ENCODE measurements around the gene SYTL3. TPM values are rescaled to one million over a fixed set of nuclear protein-coding genes. Genes with fewer than 3 reads are reported as not detected.

Gene SYTL3
- total RNA-seq, 2 donors from 2014 or later: 1.3 to 1.8 TPM

DNA sequence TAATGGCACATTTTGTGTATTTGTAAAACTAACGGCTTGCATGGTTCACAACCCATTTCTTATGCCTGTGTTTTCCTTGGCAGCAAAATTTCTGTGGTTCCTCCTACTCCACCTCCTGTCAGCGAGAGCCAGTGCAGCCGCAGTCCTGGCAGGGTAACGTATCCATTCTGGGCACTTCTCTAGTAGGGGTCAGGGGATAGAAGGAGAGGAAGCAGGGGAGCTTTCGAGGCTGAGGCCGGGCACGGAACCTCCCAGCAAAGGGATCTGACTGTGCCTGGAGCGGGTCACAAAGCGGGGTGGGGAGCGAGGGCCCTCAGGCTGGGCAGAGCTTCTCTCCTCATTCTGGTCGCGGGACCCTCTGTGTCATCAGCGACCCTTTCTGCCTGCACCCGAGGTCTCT lies 58.4 kb downstream of the SYTL3 start:
- intact Hi-C loops (cut with DNase I): no loop called here
- H3K4me1 ChIP-seq: peaks cover 46% of the 10 kb centered on the region
- H3K4me3 ChIP-seq: no peak overlapping the region
- H3K27ac ChIP-seq: no peak overlapping the region
- H3K9me3 ChIP-seq: no peaks in the 10 kb centered on the region
- ATAC-seq (no peak), DNase-seq (no peak)
- WGBS, 2 donors: 73 to 76% methylated on average over 14 of the region's 14 CpGs
- TF ChIP-seq POLR2A (IDR thresholded peaks at IDR 0.05): no peak
- TF ChIP-seq, protein P1, sequence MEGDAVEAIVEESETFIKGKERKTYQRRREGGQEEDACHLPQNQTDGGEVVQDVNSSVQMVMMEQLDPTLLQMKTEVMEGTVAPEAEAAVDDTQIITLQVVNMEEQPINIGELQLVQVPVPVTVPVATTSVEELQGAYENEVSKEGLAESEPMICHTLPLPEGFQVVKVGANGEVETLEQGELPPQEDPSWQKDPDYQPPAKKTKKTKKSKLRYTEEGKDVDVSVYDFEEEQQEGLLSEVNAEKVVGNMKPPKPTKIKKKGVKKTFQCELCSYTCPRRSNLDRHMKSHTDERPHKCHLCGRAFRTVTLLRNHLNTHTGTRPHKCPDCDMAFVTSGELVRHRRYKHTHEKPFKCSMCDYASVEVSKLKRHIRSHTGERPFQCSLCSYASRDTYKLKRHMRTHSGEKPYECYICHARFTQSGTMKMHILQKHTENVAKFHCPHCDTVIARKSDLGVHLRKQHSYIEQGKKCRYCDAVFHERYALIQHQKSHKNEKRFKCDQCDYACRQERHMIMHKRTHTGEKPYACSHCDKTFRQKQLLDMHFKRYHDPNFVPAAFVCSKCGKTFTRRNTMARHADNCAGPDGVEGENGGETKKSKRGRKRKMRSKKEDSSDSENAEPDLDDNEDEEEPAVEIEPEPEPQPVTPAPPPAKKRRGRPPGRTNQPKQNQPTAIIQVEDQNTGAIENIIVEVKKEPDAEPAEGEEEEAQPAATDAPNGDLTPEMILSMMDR (IDR thresholded peaks at IDR 0.05): no peak
- no peaks in the 10 kb centered on the region for H3K27me3 ChIP-seq
- no peaks in the 10 kb centered on the region for H3K36me3 ChIP-seq (replicated peaks in 1 of 2; ENCODE audit: insufficient read depth in 1 of 2, low read depth in 2 of 2)

DNA sequence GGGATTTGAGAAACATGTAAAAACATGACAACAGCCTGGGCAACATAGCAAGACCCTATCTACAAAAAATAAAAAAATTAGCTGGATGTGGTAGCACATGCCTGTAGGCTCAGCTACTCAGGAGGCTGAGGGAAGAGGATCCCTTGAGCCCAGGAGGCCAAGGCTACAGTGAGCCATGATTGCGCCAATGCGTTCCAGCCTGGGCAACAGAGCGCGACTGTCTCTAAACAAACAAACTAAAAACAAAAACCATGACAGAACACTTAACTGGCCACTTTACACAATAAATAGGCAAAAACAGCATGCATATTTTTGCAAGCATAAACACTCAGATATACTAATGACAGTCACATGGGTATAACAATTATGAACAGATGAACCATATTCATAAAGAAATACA lies 60.0 kb downstream of the SYTL3 start:
- H3K36me3 ChIP-seq (replicated peaks in 1 of 2; ENCODE audit: insufficient read depth in 1 of 2, low read depth in 2 of 2): no peaks in the 10 kb centered on the region
- H3K27ac ChIP-seq: no peak overlapping the region
- intact Hi-C loops (cut with DNase I): no loop called here

DNA sequence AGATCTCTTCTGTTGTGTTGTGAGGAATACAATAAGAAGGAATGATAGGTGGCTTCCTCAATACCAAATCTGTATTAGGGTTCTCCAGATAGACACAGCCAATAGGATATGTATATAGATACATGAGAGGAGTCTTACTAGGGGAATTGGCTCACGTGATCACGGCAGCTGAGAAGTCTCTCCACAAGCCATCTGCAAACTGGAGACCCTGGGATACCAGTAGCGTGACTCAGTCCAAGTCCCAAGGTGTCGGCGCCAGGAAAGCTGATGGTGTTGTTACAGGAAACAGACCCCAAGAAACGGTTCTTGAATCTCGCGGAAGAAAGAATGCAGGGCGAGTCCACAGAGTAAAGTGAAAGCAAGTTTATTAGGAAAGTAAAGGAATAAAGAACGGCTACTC lies 61.4 kb downstream of the SYTL3 start:
- Histone ChIP-seq H3K4me3 (no peak overlapping the region), H3K9me3 (no peaks in the 10 kb centered on the region), H3K27ac (no peak overlapping the region), H3K27me3 (no peaks in the 10 kb centered on the region), H3K36me3 (replicated peaks in 1 of 2; ENCODE audit: insufficient read depth in 1 of 2, low read depth in 2 of 2) (no peaks in the 10 kb centered on the region), H3K4me1 (peaks cover 23% of the 10 kb centered on the region)
- ATAC-seq: no peak
- intact Hi-C loops (cut with DNase I): no loop called here
- WGBS, 2 donors: 82 to 87% methylated on average over 10 of the region's 10 CpGs
- DNase-seq: no peak
- TF ChIP-seq, protein P1 (IDR thresholded peaks at IDR 0.05): no peak

More for the DNA sequence above, 60.0 kb downstream of the SYTL3 start:
- Histone ChIP-seq H3K9me3 (no peaks in the 10 kb centered on the region), H3K27me3 (no peaks in the 10 kb centered on the region), H3K4me3 (no peak overlapping the region), H3K4me1 (peaks cover 36% of the 10 kb centered on the region)
- WGBS, 2 donors: 96 to 99% methylated on average over 4 of the region's 4 CpGs
- DNase-seq (no peak), ATAC-seq (no peak)
- TF ChIP-seq POLR2A (IDR thresholded peaks at IDR 0.05): no peak
- TF ChIP-seq, protein P1 (IDR thresholded peaks at IDR 0.05): no peak

DNA sequence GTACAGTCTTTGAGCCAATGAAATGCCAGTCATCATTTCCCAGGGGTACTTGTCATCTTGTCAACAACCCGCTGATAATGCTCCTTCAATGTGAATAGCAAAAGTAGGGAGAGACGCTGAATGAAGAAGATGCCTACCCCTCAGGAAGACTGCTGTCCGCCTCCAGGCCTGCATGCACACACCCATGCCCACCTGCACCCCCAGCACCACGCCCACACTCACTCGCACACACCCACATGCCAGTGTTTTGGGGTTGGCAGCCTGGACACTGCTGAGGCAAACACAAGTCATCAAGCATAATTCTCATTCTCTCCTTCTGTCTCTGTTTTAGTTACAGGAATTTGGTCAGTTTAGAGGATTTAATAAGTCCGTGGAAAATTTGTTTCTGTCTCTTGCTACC lies 63.6 kb downstream of the SYTL3 start:
- DNase-seq: no peak
- Histone ChIP-seq H3K27me3 (no peaks in the 10 kb centered on the region), H3K4me3 (no peak overlapping the region), H3K4me1 (peaks cover 6% of the 10 kb centered on the region), H3K27ac (no peak overlapping the region), H3K9me3 (no peaks in the 10 kb centered on the region), H3K36me3 (replicated peaks in 1 of 2; ENCODE audit: insufficient read depth in 1 of 2, low read depth in 2 of 2) (no peaks in the 10 kb centered on the region)
- no peak for ATAC-seq
- 88 to 96% methylated on average over 6 of the region's 6 CpGs for WGBS, 2 donors
- intact Hi-C loops (cut with DNase I): no loop called here
- TF ChIP-seq POLR2A (IDR thresholded peaks at IDR 0.05): no peak
- TF ChIP-seq, protein P1 (IDR thresholded peaks at IDR 0.05): no peak

DNA sequence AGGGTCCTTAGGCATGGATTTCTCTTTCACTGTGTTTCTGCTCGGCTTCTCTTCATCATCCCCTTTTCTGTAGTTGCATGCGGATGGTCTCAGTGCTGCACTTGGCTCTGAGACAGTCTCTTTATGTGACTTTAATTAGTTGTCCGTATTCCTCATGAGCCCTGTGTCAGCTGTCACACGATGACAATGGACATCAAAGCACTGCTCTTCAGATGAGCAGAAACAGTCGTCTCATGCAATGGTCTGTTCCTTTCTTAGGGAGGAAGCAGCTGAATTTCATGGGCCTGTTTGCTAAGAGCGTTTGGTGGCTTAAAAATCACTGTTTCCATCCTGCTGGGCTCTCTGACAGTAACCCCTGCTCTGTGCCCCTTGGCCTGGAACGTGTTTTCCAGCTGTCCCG lies 64.9 kb downstream of the SYTL3 start:
- DNase-seq (no peak), ATAC-seq (no peak)
- Histone ChIP-seq H3K36me3 (replicated peaks in 1 of 2; ENCODE audit: insufficient read depth in 1 of 2, low read depth in 2 of 2) (no peaks in the 10 kb centered on the region), H3K27ac (no peak overlapping the region), H3K4me3 (no peak overlapping the region), H3K27me3 (no peaks in the 10 kb centered on the region), H3K4me1 (peaks cover 8% of the 10 kb centered on the region), H3K9me3 (no peaks in the 10 kb centered on the region)
- TF ChIP-seq, protein P1 (IDR thresholded peaks at IDR 0.05): no peak
- no peak for TF ChIP-seq POLR2A (IDR thresholded peaks at IDR 0.05)
- 75 to 81% methylated on average over 8 of the region's 8 CpGs for WGBS, 2 donors
- intact Hi-C loops (cut with DNase I): loop anchor here (5.0 kb wide), 1 partner anchor 258 kb away; no protein-coding TSS in a partner anchor

All from body of pancreas (tissue), 4 donors.